GM12872 (cell line): Measurements from ENCODE around the gene ABCA8.

Source experiments
- TF ChIP-seq, protein P1 (sequence below): IDR thresholded peaks from 3 replicates; pipeline ENCODE4 v1.5.1; 2011; ENCODE audit warnings: low read depth, mild to moderate bottlenecking, low read length, moderate library complexity; ENCODE audit not compliant: insufficient read depth

ABCA8 gene

DNA sequence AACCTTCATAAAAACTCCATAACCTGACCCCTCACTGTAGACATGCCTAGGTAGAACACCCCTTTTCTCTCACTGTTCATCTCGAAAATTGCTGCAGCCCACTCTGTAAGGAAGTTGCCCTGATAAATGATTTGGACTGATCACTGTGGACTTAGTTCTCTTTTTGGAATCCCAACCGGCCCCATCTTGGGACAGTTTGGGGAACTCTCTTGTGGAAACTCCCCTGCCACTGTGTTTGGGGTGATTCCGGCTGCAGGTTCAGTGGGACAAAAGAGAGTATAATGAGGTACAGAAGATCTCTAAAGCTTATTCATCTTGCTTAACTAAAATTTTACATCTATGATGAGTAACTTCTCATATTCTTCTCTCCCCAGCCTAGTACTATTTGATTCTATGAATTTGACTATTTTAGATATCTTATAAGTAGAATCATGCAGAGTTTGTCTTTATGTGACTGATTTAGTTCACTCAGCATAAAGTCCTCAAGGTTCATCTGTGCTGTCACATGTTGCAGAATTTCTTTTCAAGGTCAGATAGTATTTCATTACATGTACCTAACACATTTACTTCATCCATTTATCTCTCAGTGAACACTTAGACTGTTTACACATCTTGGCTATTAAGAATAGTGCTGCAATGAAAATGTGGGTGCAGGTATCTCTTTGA lies 84.9 kb downstream of the ABCA8 start:
- TF ChIP-seq, protein P1, sequence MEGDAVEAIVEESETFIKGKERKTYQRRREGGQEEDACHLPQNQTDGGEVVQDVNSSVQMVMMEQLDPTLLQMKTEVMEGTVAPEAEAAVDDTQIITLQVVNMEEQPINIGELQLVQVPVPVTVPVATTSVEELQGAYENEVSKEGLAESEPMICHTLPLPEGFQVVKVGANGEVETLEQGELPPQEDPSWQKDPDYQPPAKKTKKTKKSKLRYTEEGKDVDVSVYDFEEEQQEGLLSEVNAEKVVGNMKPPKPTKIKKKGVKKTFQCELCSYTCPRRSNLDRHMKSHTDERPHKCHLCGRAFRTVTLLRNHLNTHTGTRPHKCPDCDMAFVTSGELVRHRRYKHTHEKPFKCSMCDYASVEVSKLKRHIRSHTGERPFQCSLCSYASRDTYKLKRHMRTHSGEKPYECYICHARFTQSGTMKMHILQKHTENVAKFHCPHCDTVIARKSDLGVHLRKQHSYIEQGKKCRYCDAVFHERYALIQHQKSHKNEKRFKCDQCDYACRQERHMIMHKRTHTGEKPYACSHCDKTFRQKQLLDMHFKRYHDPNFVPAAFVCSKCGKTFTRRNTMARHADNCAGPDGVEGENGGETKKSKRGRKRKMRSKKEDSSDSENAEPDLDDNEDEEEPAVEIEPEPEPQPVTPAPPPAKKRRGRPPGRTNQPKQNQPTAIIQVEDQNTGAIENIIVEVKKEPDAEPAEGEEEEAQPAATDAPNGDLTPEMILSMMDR, result no peak

DNA sequence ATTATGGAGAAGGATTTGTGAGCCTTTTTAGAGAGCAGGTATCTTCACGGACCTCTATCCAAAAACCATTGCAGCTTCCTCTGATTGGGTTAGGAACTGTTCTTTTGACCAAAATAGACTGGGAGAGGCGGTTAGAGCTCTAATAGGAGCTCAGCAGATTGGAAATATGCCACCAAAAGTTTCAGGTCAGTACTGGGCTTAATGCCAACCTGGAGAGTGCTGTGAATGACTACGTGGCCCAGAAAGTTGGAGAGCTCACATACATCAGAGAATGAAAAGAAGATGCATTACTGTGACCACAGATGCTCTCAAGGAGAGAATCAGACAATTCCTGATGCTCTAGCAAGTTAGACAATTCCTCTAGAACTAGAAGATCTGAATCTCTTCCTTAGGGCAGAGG lies 86.5 kb downstream of the ABCA8 start:
- TF ChIP-seq, protein P1, result no peak

DNA sequence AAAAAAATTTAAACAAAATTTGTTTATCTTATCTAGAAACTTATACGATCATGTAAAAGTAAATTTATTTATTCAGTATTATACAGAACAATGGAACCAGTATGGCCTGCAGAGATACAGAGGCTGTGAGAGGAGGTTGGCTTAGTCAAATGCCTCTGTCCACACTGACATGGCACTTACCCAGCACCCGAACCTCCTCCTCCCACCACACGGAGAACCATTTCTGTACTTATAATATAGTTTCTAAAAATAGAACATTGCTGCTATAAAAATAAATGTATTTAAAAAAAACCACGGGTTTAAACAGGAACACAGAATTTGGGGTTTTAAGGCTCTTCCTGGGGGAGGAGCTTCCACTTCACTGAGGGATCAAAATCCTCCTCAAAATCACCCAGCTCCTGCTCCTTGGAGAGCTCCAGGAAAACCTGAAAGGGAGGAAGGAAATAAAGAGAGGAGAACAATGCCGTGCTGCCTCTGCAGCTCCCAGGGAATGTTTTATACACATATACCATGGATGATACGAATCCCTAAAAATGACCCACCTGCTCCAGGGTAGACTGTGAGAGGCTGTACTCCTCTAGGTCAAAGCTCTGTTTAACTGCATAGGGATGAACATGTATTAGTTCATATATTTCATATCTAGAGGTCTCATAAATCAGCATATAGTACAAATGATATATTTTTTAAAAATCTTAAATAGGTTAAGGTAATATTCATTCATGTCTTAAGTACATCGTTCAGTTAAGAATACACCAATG lies 87.3 kb downstream of the ABCA8 start:
- TF ChIP-seq, protein P1, result no peak

DNA sequence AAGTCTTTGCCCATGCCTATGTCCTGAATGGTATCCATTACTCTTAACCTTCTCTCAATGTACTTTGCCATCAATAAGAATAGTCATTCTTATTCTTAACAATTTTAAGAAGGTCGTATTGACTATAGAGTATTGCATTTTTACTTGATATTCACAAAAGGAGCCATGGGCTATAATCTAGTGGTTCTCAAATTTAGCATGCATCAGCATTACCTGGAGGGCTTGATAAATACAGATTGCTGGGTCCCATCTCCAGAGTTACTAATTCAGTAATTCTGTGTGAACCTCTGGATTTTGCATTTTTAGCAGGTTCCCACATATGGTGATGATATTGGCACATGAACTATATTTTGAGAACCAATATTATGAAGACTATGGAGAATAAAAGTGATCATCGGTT lies 89.6 kb downstream of the ABCA8 start:
- TF ChIP-seq, protein P1, result no peak

DNA sequence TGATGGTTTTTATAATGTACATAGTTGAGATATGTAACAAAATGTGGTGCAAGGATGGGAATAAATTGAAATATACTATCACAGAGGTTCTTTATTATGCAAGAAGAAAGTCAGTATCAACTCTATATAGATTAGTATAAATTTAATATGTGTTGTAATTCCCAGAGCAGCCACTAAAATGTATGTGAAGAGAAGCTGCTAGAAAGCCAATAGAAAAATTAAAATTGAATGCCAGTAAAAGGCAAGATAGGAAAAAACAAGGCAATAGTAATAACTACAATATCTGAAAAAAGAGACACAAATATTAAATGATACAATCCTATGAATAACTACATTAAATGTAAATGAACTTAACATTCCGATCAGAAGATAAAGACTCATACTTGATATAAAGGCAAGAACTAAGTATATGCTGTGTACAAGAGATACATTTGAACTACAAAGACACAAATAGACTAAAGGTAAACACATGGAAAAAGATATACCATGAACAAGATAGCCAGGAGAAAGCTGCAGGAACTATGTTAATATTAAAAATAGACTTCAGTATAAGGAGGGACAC lies 92.0 kb downstream of the ABCA8 start:
- TF ChIP-seq, protein P1, result no peak

DNA sequence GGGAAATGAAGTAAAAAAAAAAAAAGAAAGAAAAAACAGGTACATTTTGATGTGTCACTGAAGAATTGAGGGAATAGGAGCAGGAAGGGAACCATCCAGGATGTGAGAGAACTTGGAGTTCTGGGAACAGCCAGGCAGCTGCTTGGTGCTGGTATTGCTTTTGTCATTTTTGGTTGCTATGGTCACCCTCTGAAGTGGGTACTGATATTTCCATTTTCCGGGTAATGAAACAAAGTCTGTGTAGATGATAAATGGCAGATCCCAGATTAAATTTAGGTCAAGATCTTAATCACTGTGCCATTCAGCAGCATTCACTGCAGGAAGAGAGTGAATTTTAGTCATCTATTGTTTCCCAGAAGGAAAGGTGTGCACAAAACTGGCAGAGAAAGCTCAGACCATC lies 93.6 kb downstream of the ABCA8 start:
- TF ChIP-seq, protein P1, result no peak

DNA sequence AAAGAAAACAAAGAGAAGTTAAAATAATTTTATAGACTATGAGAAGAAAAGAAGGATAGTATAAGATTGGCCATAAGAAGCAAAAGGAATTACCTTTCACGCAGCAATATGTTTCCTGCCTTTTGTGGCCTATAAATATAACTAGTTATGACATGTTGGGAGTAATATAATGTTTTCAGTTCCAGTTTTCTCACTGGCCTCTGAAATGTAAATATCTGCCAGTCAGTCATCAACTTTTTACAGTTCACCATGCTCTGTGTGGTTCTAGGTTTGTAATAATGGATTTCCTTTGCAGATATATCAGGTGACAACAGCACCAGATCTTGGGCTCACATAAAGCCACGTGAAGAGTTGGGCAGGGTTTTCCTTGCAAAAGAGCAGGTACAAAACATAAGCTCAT lies 94.3 kb downstream of the ABCA8 start:
- TF ChIP-seq, protein P1, result no peak
